ENCODE measurements around the gene FBXL13. TPM values are rescaled to one million over a fixed set of nuclear protein-coding genes. Genes with fewer than 3 reads are reported as not detected.

FBXL13 gene
- total RNA-seq, 1 experiment from 2014 or later = 1.3 TPM

- Mint-ChIP-seq H3K4me3 (ENCODE audit: low read depth, unreplicated experiment) (no peak overlapping the region), H3K9me3 (ENCODE audit: low read depth, unreplicated experiment) (no peaks in the 10 kb centered on the region), H3K36me3 (ENCODE audit: insufficient read depth, unreplicated experiment) (peaks cover 18% of the 10 kb centered on the region), H3K27me3 (ENCODE audit: unreplicated experiment) (no peaks in the 10 kb centered on the region), H3K4me1 (ENCODE audit: low read depth, unreplicated experiment) (peaks cover 59% of the 10 kb centered on the region), H3K27ac (ENCODE audit: unreplicated experiment) (peak overlapping the region; percentile 98)
- TF ChIP-seq, protein P1, sequence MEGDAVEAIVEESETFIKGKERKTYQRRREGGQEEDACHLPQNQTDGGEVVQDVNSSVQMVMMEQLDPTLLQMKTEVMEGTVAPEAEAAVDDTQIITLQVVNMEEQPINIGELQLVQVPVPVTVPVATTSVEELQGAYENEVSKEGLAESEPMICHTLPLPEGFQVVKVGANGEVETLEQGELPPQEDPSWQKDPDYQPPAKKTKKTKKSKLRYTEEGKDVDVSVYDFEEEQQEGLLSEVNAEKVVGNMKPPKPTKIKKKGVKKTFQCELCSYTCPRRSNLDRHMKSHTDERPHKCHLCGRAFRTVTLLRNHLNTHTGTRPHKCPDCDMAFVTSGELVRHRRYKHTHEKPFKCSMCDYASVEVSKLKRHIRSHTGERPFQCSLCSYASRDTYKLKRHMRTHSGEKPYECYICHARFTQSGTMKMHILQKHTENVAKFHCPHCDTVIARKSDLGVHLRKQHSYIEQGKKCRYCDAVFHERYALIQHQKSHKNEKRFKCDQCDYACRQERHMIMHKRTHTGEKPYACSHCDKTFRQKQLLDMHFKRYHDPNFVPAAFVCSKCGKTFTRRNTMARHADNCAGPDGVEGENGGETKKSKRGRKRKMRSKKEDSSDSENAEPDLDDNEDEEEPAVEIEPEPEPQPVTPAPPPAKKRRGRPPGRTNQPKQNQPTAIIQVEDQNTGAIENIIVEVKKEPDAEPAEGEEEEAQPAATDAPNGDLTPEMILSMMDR (IDR thresholded peaks at IDR 0.05; ENCODE audit: unreplicated experiment) = no peak
- DNase-seq = peak; percentile 23
- BruUV-seq (replicated peaks) = no TSS peak
- intact Hi-C loops (cut with micrococcal nuclease; ENCODE audit: unreplicated experiment) = no loop called here
- CTCF ChIA-PET = interaction anchor here (0.9 to 2.2 kb wide), 2 partner anchors 189 to 203 kb away, joined by 3 to 19 read pairs; partner anchors contain the start of gene ARMC10
Measured at GRCh38 chr7:102872460-102872859, 202.1 kb downstream of the FBXL13 start.

- intact Hi-C loops (cut with micrococcal nuclease; ENCODE audit: unreplicated experiment) = no loop called here
- CTCF ChIA-PET = no interaction called here
- H3K27ac Mint-ChIP-seq (ENCODE audit: unreplicated experiment) = no peak overlapping the region
- TF ChIP-seq, protein P1 (IDR thresholded peaks at IDR 0.05; ENCODE audit: unreplicated experiment) = no peak
- no peak for DNase-seq
- H3K4me3 Mint-ChIP-seq (ENCODE audit: low read depth, unreplicated experiment) = no peak overlapping the region
- peaks cover 4% of the 10 kb centered on the region for H3K9me3 Mint-ChIP-seq (ENCODE audit: low read depth, unreplicated experiment)
- H3K36me3 Mint-ChIP-seq (ENCODE audit: insufficient read depth, unreplicated experiment) = peaks cover 5% of the 10 kb centered on the region
- BruUV-seq (replicated peaks) = no TSS peak
- no peaks in the 10 kb centered on the region for H3K27me3 Mint-ChIP-seq (ENCODE audit: unreplicated experiment)
- peaks cover 47% of the 10 kb centered on the region for H3K4me1 Mint-ChIP-seq (ENCODE audit: low read depth, unreplicated experiment)
Measured at GRCh38 chr7:102869195-102869594, 205.4 kb downstream of the FBXL13 start.

- H3K36me3 Mint-ChIP-seq (ENCODE audit: insufficient read depth, unreplicated experiment) = peaks cover 5% of the 10 kb centered on the region
- intact Hi-C loops (cut with micrococcal nuclease; ENCODE audit: unreplicated experiment) = no loop called here
- TF ChIP-seq, protein P1 (IDR thresholded peaks at IDR 0.05; ENCODE audit: unreplicated experiment) = no peak
- CTCF ChIA-PET = no interaction called here
- H3K4me1 Mint-ChIP-seq (ENCODE audit: low read depth, unreplicated experiment) = peaks cover 37% of the 10 kb centered on the region
- BruUV-seq (replicated peaks) = no TSS peak
- H3K9me3 Mint-ChIP-seq (ENCODE audit: low read depth, unreplicated experiment) = peaks cover 4% of the 10 kb centered on the region
- DNase-seq = no peak
- H3K27ac Mint-ChIP-seq (ENCODE audit: unreplicated experiment) = peak overlapping the region; percentile 70
- no peak overlapping the region for H3K4me3 Mint-ChIP-seq (ENCODE audit: low read depth, unreplicated experiment)
- no peaks in the 10 kb centered on the region for H3K27me3 Mint-ChIP-seq (ENCODE audit: unreplicated experiment)
Measured at GRCh38 chr7:102866535-102867215, 207.9 kb downstream of the FBXL13 start.

DNA sequence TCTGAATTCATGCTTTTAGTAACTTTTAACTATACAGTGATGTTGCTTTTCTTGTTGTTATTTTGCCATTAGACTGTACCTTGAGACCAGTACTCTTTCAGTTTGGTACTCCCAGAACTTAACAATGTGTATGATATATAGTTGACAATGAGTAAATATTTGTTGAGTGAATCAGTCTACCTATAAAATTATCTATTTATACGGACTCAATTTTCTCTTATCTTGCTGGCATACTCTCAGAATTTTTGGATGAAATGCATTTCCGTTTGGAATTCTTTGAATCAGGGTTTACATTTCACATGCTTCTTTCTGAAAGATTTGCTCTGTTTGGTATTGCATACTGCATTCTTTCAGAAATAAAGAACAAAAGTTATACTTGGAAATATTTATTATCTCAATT, 209.6 kb downstream of the FBXL13 start:
- H3K4me3 Mint-ChIP-seq (ENCODE audit: low read depth, unreplicated experiment) = no peak overlapping the region
- CTCF ChIA-PET = no interaction called here
- peaks cover 32% of the 10 kb centered on the region for H3K4me1 Mint-ChIP-seq (ENCODE audit: low read depth, unreplicated experiment)
- H3K9me3 Mint-ChIP-seq (ENCODE audit: low read depth, unreplicated experiment) = peaks cover 4% of the 10 kb centered on the region
- no peaks in the 10 kb centered on the region for H3K27me3 Mint-ChIP-seq (ENCODE audit: unreplicated experiment)
- TF ChIP-seq, protein P1 (IDR thresholded peaks at IDR 0.05; ENCODE audit: unreplicated experiment) = no peak
- intact Hi-C loops (cut with micrococcal nuclease; ENCODE audit: unreplicated experiment) = no loop called here
- DNase-seq = no peak
- H3K36me3 Mint-ChIP-seq (ENCODE audit: insufficient read depth, unreplicated experiment) = peaks cover 10% of the 10 kb centered on the region
- H3K27ac Mint-ChIP-seq (ENCODE audit: unreplicated experiment) = no peak overlapping the region
- no TSS peak for BruUV-seq (replicated peaks)
